GM19023 (cell line): ENCODE data around the gene NUMB.

Source experiments
- ATAC-seq: cut with Tn5 transposase; IDR thresholded peaks from one replicate; pipeline ENCODE4 v1.9.1; 2021; ENCODE audit warnings: mild to moderate bottlenecking, moderate library complexity; ENCODE audit not compliant: unreplicated experiment

The NUMB gene

DNA sequence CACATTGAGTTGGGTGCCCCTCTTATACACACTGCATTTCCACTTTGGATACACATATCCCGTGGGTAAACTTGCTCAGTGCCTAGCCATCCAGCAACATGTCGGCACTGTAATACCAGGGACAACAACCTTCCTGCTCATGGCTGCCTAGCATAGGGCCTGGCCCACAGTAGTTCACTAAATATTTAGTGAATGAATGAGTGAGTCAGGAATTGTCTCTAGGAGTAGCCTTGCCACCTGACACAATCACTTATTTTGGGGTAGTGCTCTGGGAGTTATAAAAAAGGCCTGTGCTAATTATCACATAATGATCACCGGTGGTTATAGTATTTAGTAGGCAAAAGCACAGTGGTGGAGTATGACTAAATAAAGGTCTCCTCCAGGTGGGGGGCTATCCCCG lies 8.5 kb upstream of the NUMB start:
- ATAC-seq = no peak

DNA sequence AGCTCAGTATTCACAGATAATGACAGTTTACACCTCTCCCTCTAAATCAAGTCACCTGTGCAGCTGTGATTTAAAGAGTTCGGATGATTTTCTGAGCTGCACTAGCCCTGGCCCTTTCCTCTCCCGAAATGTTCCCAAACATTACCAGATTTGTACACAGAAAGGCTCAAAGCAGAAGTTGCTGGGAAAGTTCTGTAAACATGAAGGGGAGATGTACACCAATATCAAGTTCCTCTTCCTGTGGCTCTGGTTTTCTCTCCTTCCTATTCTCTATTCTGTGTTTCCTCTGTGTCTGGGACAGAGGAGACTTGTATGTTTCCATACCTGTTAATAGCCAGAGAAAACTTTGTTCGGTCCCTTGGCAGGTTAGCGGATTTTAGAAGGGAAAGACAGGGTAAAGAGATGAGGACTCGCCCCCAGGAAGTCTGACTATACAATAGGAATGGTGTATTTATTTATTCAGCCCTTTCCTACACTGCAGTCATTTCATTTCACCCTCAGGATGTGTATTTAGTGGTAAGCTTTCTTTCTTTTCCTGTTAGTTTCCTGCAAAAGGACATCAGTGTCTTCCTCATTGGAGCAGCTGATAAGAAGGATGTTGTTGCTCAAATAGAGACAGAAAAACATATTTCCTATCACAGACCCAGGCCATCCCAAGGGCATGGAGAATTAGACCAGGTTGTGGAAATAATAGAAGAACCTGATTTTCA lies 7.6 kb upstream of the NUMB start:
- no peak for ATAC-seq

DNA sequence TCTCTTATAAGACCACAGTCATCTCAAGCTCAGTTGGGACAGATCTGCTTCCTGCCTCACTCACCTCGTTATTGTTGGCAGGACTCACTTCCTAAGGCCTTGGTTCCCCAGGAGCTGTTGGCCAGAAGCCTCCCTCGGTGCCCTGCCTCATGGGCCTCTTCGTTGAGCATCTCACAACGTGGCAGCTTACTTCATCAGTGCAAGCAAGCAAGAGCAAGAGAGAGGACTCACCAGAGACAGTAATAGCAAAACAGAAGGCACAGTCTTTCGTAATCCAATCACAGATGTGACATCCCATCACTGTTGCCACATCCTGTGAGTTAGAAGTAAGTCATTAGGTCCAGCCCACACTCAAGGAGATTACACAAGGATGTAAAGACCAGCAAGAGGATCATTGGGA lies 5.1 kb upstream of the NUMB start:
- ATAC-seq = no peak

DNA sequence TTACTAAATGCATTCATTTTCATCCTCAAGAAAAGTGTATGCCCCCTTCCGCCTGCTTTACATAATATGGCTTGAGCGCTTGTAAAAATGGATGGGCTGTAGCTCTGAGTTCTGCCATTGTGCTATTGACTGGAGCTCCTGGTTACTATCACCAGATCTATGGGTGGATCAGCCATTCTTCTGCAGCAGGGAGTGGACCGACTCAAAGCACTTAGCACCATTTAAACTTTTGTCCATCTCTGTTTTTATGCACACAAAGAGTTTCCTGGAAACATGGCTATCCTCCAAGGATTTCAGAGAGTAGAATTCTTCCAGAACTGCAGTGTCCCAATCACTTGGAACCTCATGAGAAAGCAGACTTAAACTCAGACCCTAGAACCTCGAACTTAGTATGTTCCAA lies 4.5 kb upstream of the NUMB start:
- ATAC-seq = no peak

DNA sequence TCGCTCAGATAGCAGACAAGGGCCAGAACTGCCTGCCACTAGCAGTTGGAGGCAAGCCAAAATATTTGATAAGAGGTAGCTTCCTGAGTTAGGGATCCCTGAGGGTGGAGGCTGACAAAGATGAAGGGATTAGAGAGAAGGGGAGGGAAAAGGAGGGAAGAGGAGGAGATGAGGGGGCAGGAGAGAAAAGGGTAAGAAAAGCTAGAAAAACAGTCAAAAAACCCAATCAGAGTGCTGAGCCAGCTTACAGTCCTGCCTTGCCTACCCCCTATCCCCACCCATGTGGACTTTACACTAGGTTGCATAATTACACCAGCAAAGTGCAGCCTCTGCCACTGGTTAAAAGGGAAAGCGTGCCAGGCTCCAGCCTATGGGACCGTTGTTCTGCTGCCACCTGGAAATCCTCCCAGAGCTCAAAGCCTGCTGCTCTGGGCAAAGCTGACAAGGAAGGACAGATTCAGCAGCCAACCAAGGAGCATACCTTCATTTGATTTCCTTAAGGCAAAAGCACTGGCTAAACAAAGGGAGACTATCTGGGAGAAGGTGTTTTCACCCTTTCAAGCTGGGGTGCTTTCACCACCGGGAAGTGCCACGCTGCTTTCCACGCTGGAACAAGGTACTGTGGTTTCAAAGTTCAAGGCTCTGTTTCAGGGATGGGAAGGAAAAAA lies 3.8 kb upstream of the NUMB start:
- ATAC-seq = no peak

DNA sequence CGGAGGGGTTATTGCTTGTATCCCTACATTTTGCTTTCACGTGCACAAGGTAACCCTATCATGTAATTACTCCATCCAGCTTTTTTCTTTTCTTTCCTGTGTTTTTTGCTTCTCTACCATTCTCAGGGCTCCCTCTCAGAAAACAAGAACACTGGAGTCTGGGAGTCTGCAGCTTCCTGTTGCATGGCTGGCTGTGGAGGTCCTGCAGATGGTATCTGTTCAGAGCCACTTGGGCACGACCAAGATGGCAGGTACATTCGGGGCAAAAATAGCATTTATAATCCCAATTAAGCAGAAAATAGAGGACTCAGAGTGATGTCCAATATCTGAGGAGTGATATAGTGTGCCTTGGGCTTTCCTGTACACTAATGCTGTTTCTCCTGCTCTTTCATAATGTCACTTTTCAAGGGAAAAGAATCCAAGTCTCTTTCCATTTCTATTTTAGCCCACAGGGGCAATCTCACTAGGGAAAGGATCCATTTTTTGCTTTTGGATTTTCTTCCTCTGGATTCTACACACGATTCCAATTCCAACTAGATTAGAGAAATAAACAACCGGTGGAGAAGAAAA lies 3.2 kb upstream of the NUMB start:
- no peak for ATAC-seq

DNA sequence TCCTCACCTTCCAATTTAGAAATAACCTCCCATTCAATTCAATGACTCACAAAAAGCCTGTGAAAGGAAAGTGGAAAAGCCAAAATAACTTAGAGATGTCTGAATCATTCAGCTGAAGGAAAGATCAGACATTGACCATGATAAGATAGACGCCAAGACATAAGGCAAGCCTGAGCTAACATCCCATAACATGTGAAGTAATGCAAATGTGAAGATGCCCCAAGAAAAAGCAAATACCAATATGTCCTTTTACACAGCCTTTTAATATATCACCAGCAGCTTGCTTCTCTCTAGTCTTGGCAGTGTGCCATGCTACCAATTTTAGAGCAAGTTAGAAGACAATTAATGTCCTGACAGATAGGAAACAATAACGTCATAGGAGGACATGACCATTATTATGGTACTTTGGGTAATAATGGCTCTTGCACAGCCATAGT lies 2.4 kb upstream of the NUMB start:
- no peak for ATAC-seq

DNA sequence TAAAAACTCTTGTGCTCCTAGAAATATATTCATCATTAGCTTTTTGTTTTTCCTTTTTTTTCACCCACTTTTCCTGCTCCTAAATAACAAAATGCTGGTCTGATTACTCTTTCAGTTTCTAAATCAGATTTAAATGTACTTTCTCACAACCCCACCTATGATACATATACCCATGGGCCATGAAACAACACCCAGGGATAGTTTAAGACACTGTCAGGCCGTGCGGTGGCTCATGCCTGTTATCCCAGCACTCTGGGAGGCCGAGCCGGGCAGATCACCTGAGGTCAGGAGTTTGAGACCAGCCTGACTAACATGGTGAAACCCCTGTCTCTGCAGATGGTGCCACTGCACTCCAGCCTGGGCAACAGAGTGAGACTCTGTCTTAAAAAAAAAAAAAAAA lies 1.6 kb upstream of the NUMB start:
- no peak for ATAC-seq

DNA sequence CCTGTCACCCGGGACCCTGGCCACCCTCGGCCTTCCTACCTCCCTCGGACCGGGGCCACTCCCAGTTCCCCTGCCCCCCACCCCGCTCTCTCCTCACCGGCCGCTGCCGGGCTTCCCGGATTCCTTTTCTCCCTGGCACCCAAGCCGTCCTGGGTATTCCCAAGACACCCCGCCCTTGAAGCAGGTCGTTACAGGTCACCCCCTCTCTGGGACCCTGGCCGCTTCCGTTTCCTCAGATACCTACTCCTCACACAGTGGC lies 493 bp downstream of the NUMB start:
- ATAC-seq = peak; percentile 3

DNA sequence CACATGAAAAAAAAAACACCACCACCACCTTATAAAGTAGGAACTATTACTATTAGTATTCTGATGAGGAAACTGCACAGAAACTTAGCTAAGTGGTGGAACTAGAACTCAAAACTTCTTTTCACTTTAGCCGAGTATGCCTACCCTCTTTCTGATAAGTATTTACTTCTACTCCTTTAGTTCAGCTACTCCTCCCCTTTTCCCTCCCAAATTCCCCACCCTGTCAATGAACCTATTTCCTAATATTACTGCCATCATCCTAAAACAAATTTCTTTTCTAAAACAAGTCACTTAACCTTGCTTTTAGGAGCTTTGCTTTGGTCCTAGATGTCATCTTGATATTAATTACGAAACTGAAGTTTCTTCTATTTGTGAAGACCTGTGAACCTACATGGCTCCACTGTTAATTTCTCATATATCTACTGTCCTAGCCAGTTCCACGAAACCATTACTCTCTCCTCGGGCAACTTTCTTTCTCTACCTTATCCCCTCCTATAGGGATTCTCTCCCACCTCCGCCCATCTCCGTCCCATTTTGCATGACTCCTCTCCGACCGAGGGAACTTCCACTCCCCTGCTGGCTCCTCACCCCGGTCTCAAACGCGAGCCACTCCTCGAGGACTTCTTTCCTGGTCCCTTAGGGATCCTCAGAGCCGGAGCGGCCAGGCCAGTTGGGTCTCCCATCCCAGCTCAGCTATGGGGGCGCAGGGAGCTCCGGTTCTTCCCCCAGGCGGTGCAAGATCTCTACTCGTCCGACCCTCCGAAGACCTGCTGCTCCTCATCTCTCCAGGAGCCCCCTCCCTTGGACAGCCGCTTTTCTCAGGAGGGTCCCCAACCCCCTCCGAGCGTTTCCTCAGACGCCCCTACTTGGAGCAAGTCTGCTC lies 1.1 kb downstream of the NUMB start:
- ATAC-seq = no peak

DNA sequence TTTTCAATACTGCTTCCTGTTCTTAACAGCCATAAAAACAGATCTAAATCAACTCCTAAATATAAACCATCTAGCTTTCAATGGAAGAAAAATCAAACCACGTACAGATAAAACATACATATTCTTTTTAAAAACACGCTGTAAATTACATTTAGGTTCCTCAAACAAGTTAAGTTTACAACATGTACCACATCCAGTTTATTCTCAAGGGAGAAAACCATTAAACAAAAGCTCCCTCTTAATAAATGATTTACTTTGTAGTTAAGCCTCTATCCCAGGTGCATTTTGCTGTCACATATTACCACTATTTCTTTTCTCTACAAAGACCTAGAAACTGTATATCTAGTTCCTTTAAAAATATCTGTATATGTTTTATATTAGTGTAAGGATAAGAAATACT lies 3.1 kb downstream of the NUMB start:
- ATAC-seq = no peak

DNA sequence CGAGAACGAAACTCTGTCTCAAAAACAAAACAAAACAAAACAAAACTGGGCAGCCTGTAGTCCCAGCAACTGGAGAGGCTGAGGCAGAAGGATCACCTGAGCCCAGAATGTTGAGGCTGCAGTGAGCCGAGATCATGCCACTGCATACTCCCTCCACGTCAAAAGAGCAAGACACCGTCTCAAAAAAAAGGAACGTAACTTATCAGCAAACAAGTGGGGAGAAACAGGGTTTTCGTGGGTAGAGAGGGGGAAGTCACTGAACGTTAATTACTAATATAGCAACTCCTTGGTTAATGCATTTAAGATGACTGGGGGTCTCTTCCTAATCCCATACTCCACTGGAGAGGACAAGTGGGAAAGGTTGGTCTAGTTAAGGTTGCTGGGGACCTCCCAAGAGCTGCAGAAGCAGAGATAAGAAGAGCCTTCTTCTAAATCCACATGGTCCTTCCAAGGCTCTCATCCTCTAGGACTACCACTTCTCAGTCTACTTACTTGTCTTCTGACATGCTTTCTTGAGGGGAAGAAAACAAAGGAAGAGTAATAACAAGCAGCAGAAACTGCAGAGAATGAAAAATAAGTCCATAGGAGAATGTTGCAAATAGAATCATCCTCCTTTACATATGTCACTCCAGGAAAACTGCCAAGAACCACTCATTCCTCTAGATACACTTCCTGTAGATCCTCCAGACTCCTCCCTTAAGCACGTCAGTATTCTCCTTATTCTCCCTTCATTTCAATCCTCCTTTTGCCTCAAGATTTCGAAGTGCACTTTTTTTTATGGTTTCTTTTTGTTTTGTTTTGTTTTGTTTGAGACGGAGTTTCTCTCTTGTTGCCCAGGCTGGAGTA lies 5.8 kb downstream of the NUMB start:
- ATAC-seq = no peak

DNA sequence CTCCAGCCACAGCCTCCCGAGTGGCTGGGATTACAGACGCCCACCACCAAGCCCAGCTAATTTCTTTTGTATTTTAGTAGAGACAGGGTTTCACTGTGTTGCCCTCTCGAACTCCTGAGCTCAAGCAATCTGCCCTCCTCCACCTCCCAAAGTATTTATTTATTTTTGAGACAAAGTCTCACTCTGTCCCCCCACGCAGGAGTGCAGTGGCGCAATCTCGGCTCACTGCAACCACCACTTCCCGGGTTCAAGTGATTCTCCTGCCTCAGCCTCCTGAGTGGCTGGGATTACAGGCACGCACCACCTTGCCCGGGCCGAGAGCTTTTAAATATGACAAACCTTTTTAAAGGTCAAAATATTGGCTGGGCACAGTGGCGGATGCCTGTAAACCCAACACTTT lies 14.6 kb downstream of the NUMB start:
- ATAC-seq = no peak

DNA sequence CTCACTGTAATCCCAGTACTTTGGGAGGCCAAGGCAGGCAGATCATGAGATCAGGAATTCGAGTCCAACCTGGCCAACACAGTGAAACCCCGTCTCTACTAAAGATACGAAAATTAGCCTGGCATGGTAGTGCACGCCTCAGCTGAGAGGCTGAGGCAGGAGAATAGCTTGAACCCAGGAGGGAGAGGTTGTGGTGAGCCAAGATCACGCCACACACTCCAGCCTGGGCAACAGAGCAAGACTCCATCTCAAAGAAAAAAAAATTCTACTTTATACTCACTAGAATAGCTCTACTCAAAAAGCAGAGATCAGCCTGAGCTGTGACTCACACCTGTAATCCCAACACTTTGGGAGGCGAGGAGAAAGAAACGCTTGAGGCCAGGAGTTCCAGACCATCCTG lies 17.1 kb downstream of the NUMB start:
- no peak for ATAC-seq

DNA sequence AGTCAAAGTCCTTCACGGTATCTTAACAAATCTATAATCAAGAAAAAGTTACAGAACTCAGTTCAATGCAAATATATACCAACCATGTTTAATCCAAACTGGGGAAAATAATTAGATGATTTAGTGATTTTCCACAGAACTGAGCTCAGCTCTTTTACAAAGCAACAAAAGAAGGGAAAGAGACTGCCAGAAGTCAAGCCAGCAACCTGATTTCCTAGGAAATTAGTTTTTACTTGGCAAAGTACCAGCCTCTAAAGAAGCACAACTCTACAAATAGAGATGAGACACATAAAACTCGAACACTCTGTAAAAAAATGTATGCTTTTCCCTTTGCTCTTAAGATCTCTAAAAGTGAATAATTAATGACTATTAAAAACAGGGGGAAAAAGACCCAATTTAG lies 19.4 kb downstream of the NUMB start:
- ATAC-seq = no peak

DNA sequence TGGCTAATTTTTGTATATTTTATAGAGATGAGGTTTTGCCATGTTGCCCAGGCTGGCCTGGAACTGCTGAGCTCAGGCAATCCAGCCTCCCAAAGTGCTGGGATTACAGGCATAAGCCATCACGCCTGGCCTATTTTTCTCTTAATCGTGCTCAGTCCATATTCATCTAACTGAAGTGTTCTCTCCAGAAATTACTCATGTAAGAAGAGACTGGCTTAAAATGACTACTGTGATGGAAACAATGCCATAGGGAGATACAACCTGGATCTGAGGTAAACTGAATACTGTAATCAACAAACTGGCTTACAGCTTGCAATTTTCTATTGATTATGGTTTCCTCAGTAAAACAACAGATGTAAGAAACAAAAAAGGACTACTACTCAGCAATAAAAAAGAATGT lies 21.1 kb downstream of the NUMB start:
- ATAC-seq = no peak

DNA sequence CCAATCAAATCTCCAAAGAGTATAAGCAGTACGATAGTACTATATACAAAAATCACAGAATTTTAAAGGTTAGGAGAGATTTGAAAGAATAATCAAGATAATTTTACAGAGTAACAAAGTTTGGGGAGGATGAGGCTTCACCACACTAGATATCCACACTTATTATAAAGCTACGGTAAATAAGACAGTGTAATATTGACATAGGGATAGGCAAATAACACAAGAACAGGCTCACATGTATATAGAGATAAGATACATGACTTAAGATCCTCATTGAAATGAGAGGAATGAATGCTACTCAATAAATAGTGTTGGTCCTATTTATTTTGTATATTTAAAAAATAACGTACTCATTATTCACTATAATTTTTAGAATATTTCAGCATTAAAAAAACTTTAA lies 26.2 kb downstream of the NUMB start:
- no peak for ATAC-seq

DNA sequence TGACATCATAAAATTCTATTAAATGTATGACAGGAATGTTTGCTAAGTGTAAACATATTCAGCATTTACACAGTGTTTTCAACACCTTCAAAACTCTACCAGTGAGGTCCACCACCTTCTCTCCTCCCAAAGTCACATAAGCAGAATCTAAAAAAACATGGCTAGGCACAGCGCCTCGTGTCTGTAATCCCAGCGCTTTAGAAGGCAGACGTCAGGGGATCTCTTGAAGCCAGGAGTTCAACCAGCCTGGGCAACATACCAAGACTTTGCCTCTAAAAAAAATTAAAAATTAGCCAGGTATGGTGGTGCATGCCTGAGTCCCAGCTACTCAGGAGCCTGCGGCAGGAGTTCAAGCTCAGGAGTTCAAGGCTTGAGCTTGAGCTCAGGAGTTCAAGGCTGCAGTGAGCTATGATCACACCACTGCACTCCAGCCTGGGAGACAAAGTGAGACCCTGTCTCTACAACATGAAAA lies 30.0 kb downstream of the NUMB start:
- no peak for ATAC-seq

DNA sequence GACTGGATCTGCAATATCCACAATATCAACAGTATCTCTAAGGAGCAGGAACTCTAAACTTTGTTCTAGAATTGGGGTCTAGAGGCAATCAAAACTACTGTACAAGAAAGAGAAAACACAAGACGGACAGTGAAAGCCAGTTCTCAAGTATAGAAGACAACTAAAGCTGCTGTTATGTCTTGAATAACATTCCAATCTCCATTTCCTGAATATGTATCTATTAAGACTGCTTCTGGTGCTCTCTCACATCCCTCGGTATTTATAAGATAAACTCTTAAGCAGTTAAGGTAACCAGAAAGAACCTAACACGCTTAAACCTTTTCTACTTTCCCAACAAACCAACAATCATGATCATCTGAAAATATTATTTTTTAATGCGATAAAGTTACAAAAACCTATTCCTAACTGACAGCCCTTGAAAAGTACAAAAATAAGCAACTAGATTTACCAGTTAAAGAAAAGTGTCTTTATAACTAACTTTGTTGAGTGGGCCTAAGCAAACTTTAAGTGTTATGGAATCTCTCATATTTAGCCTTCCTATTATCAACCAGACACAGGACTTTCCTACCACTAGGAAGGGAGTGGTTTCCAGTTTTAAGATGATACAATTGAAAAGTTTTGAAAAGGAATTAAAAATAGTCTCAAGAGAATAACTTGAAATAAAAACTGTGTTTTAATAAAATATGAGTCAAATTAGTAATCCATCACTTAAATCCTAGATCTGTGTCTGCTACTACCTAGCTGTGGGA lies 30.7 kb downstream of the NUMB start:
- no peak for ATAC-seq

DNA sequence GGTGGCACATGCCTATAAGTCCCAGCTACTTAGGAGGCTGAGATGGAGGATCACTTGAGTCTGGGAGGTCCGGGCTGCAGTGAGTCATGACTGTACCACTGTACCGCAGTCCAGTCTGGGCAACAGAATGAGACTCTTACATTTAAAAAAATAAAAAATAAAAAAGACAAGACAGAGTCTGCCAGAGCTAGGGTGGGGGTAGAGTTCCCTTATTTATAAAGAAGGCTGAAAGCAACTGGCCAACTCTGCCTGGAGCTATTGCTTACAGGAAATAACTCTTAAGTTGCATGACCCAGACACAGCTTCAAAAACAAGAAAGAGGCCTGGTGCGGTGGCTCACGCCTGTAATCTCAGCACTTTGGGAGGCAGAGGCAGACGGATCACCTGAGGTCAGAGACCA lies 31.5 kb downstream of the NUMB start:
- ATAC-seq = no peak
